Stimulated activated CD8-positive, alpha-beta memory T cell treated with anti-CD3 and anti-CD28 coated beads, Interleukin-15, amount 100 ng/mL, for 4 hours (primary cell): ENCODE measurements around the gene VAT1L.
A peak's percentile ranks its signal among the peaks of the same experiment; 100 is the strongest.
"Not testable (repeated sequence)": the region's sequence is repeated elsewhere in the genome, so short reads cannot be mapped to it uniquely, and the experiment has no call there.

Source experiments
- DNase-seq, 2 donors: peaks; one replicate each; pipeline ENCODE4 v3.0.0-alpha.2; 2020; ENCODE audit warnings: low read depth in 2 of 2

The VAT1L gene

GRCh38 chr16:77951788-77952187 lies 163.4 kb downstream of the VAT1L start:
- DNase-seq, result no peak

- no peak for DNase-seq
Observed at GRCh38 chr16:77955127-77955526, 166.8 kb downstream of the VAT1L start.

GRCh38 chr16:77956231-77956630 lies 167.9 kb downstream of the VAT1L start:
- DNase-seq, result no peak

- DNase-seq, result no peak
Observed at GRCh38 chr16:77960766-77961165, 172.4 kb downstream of the VAT1L start.

GRCh38 chr16:77961814-77962213 lies 173.4 kb downstream of the VAT1L start:
- DNase-seq, result no peak

- DNase-seq, result no peak
Observed at GRCh38 chr16:77962689-77963088, 174.3 kb downstream of the VAT1L start.

GRCh38 chr16:77963185-77964044 lies 175.1 kb downstream of the VAT1L start:
- DNase-seq, result no peak

GRCh38 chr16:77965346-77965745 lies 177.0 kb downstream of the VAT1L start:
- no peak for DNase-seq

GRCh38 chr16:77967054-77967904 lies 178.9 kb downstream of the VAT1L start:
- DNase-seq, result no peak

- no peak for DNase-seq
Observed at GRCh38 chr16:77969861-77970260, 181.5 kb downstream of the VAT1L start.

- no peak for DNase-seq
Observed at GRCh38 chr16:77970371-77970770, 182.0 kb downstream of the VAT1L start.

GRCh38 chr16:77971306-77972061 lies 183.1 kb downstream of the VAT1L start:
- DNase-seq, result peak; percentile 8 to 40

GRCh38 chr16:77972062-77972392 lies 183.7 kb downstream of the VAT1L start:
- no peak for DNase-seq

GRCh38 chr16:77974883-77975282 lies 186.5 kb downstream of the VAT1L start:
- no peak for DNase-seq

- DNase-seq, result no peak
Observed at GRCh38 chr16:77975942-77976341, 187.6 kb downstream of the VAT1L start.

- no peak for DNase-seq
Observed at GRCh38 chr16:77977339-77977738, 189.0 kb downstream of the VAT1L start.

GRCh38 chr16:77985111-77985510 lies 196.7 kb downstream of the VAT1L start:
- no peak for DNase-seq

- DNase-seq, result no peak
Observed at GRCh38 chr16:77986011-77986740, 197.8 kb downstream of the VAT1L start.

- no peak for DNase-seq
Observed at GRCh38 chr16:77987810-77988209, 199.4 kb downstream of the VAT1L start.

GRCh38 chr16:77989846-77990245 lies 201.5 kb downstream of the VAT1L start:
- DNase-seq, result no peak

GRCh38 chr16:77991701-77992100 lies 203.3 kb downstream of the VAT1L start:
- DNase-seq, result no peak

- DNase-seq, result not testable (repeated sequence)
Observed at GRCh38 chr16:77992381-77992780, 204.0 kb downstream of the VAT1L start.
